ENCODE results near the gene DRC7.

DRC7 gene

GRCh38 chr16:57762365-57763040 lies 67.9 kb downstream of the DRC7 start:
- H3K27ac ChIP-seq, result no peak overlapping the region
- TF ChIP-seq CTCF (conservative IDR thresholded peaks at IDR 0.05), result no peak

- no peak overlapping the region for H3K27ac ChIP-seq
- TF ChIP-seq CTCF (conservative IDR thresholded peaks at IDR 0.05), result no peak
Measured at GRCh38 chr16:57763285-57764005, 68.8 kb downstream of the DRC7 start.

GRCh38 chr16:57764006-57764340 lies 69.4 kb downstream of the DRC7 start:
- no peak for TF ChIP-seq CTCF (conservative IDR thresholded peaks at IDR 0.05)
- H3K27ac ChIP-seq, result no peak overlapping the region

- H3K27ac ChIP-seq, result no peak overlapping the region
- TF ChIP-seq CTCF (conservative IDR thresholded peaks at IDR 0.05), result no peak
Measured at GRCh38 chr16:57764341-57765159, 69.9 kb downstream of the DRC7 start.

- no peak for TF ChIP-seq CTCF (conservative IDR thresholded peaks at IDR 0.05)
- no peak overlapping the region for H3K27ac ChIP-seq
Measured at GRCh38 chr16:57765160-57765728, 70.6 kb downstream of the DRC7 start.

GRCh38 chr16:57766714-57767348 lies 72.2 kb downstream of the DRC7 start:
- TF ChIP-seq CTCF (conservative IDR thresholded peaks at IDR 0.05), result no peak
- H3K27ac ChIP-seq, result no peak overlapping the region

Measured in VCaP (cell line).